NOMO-1 treated with DMSO at 0.1 percent for 48 hours (cell line): ENCODE data around the gene ULK1.
"Not testable (repeated sequence)": the region's sequence is repeated elsewhere in the genome, so short reads cannot be mapped to it uniquely, and the experiment has no call there.

Experiments
- DNase-seq: peaks from one replicate; lab custom pipeline; 2025; ENCODE audit not compliant: unreplicated experiment; lab: John Stamatoyannopoulos, UW

The ULK1 gene

GRCh38 chr12:131885543-131886057 is 8.8 kb upstream of the ULK1 start:
- DNase-seq: no peak

- not testable (repeated sequence) for DNase-seq
Measured at GRCh38 chr12:131891722-131892121, 2.7 kb upstream of the ULK1 start.

GRCh38 chr12:131892711-131893604 is 1.5 kb upstream of the ULK1 start:
- no peak for DNase-seq

- DNase-seq: no peak
Measured at GRCh38 chr12:131893605-131894312, 663 bp upstream of the ULK1 start.

GRCh38 chr12:131894981-131895639 is 688 bp downstream of the ULK1 start:
- no peak for DNase-seq

- DNase-seq: no peak
Measured at GRCh38 chr12:131895640-131896079, 1.2 kb downstream of the ULK1 start.

- peak; percentile 48 for DNase-seq
Measured at GRCh38 chr12:131896080-131896810, 1.8 kb downstream of the ULK1 start.

- no peak for DNase-seq
Measured at GRCh38 chr12:131896811-131897270, 2.4 kb downstream of the ULK1 start.

GRCh38 chr12:131897276-131897675 is 2.9 kb downstream of the ULK1 start:
- no peak for DNase-seq

- no peak for DNase-seq
Measured at GRCh38 chr12:131897875-131898274, 3.5 kb downstream of the ULK1 start.

GRCh38 chr12:131900397-131900796 is 6.0 kb downstream of the ULK1 start:
- DNase-seq: no peak

GRCh38 chr12:131901431-131902331 is 7.3 kb downstream of the ULK1 start:
- no peak for DNase-seq

GRCh38 chr12:131902332-131903241 is 8.2 kb downstream of the ULK1 start:
- no peak for DNase-seq

GRCh38 chr12:131903270-131904255 is 9.1 kb downstream of the ULK1 start:
- no peak for DNase-seq

- no peak for DNase-seq
Measured at GRCh38 chr12:131904346-131904745, 9.9 kb downstream of the ULK1 start.

- DNase-seq: no peak
Measured at GRCh38 chr12:131905081-131905629, 10.7 kb downstream of the ULK1 start.

- no peak for DNase-seq
Measured at GRCh38 chr12:131905630-131906091, 11.2 kb downstream of the ULK1 start.
